ENCODE measurements around the gene CNTLN.

GRCh38 chr9:17269799-17270198, 135.0 kb downstream of the CNTLN start:
- TF ChIP-seq EZH2phosphoT487 (IDR thresholded peaks at IDR 0.05; ENCODE audit: borderline replicate concordance) (no peak), EZH2 (IDR thresholded peaks at IDR 0.05) (no peak), CTCF (IDR thresholded peaks at IDR 0.05 in 2 of 3, conservative IDR thresholded peaks at IDR 0.05 in 1 of 3; ENCODE audit: borderline replicate concordance in 1 of 3, insufficient read depth in 1 of 3, low read depth in 2 of 3, low read length in 2 of 3) (no peak), MAX (IDR thresholded peaks at IDR 0.05) (no peak), POLR2AphosphoS5 (IDR thresholded peaks at IDR 0.05; ENCODE audit: low read depth, low read length) (no peak), ATF3 (IDR thresholded peaks at IDR 0.05) (no peak), ZFX (IDR thresholded peaks at IDR 0.05) (no peak), JUND (IDR thresholded peaks at IDR 0.05) (no peak), SRF (IDR thresholded peaks at IDR 0.05; ENCODE audit: low read depth) (no peak), TCF7L2 (IDR thresholded peaks at IDR 0.05; ENCODE audit: borderline replicate concordance, extremely low read depth, insufficient read depth, insufficient read length) (no peak), REST (IDR thresholded peaks at IDR 0.05; ENCODE audit: low read depth) (no peak), ZBTB33 (IDR thresholded peaks at IDR 0.05; ENCODE audit: extremely low read depth, insufficient replicate concordance, low read length) (no peak), SP1 (IDR thresholded peaks at IDR 0.05; ENCODE audit: low read depth) (no peak)

Data from HCT116 (cell line).